ENCODE results near the gene NET1. TPM values are rescaled to one million over a fixed set of nuclear protein-coding genes. Genes with fewer than 3 reads are reported as not detected.
A peak's percentile ranks its signal among the peaks of the same experiment; 100 is the strongest.

NET1 gene
- total RNA-seq, 1 donor from 2014 or later, result 90.5 TPM

- Histone ChIP-seq H3K9ac (peak overlapping the region; percentile 47), H3K27ac (no peak overlapping the region), H3K4me1 (peaks cover 21% of the 10 kb centered on the region), H2AFZ (replicated peaks) (no peak overlapping the region), H3K36me3 (peaks cover under 1% of the 10 kb centered on the region), H3K9me3 (ENCODE audit: low read depth) (peaks cover 3% of the 10 kb centered on the region), H3K4me2 (peak overlapping the region; percentile 87), H4K20me1 (ENCODE audit: low read depth) (peaks cover 22% of the 10 kb centered on the region), H3F3A (ENCODE audit: low read depth) (no peaks in the 10 kb centered on the region), H3K79me2 (ENCODE audit: low read depth) (peaks cover 55% of the 10 kb centered on the region), H3K4me3 (peak overlapping the region; percentile 94), H3K27me3 (no peaks in the 10 kb centered on the region)
- TF ChIP-seq EZH2phosphoT487 (IDR thresholded peaks at IDR 0.05), result no peak
- TF ChIP-seq CTCF (IDR thresholded peaks at IDR 0.05), result no peak
- TF ChIP-seq EZH2 (IDR thresholded peaks at IDR 0.05), result no peak
- DNase-seq (ENCODE audit: low spot score), result peak; percentile 77
- H3K27ac Mint-ChIP-seq, result no peak overlapping the region
- peaks cover 25% of the 10 kb centered on the region for H3K36me3 Mint-ChIP-seq
- peaks cover 27% of the 10 kb centered on the region for H3K9me3 Mint-ChIP-seq
- peaks cover 2% of the 10 kb centered on the region for H3K27me3 Mint-ChIP-seq (ENCODE audit: insufficient read depth, low read depth)
- H3K4me1 Mint-ChIP-seq, result peaks cover 5% of the 10 kb centered on the region
- no peak overlapping the region for H3K4me3 Mint-ChIP-seq
These were observed 918 bp downstream of the NET1 start for GRCh38 chr10:5413012-5413938.

GRCh38 chr10:5416981-5417380 is 4.6 kb downstream of the NET1 start:
- Histone ChIP-seq H4K20me1 (ENCODE audit: low read depth) (peaks cover 22% of the 10 kb centered on the region), H3K4me2 (peak overlapping the region; percentile 31), H2AFZ (replicated peaks) (no peak overlapping the region), H3K27me3 (no peaks in the 10 kb centered on the region), H3K9ac (no peak overlapping the region), H3K36me3 (peaks cover 10% of the 10 kb centered on the region), H3K9me3 (ENCODE audit: low read depth) (peaks cover 12% of the 10 kb centered on the region), H3K4me1 (peaks cover 21% of the 10 kb centered on the region), H3K79me2 (ENCODE audit: low read depth) (peaks cover 92% of the 10 kb centered on the region), H3K4me3 (no peak overlapping the region), H3F3A (ENCODE audit: low read depth) (no peaks in the 10 kb centered on the region), H3K27ac (no peak overlapping the region)
- no peak for TF ChIP-seq CTCF (IDR thresholded peaks at IDR 0.05)
- TF ChIP-seq EZH2phosphoT487 (IDR thresholded peaks at IDR 0.05), result no peak
- no peak for TF ChIP-seq EZH2 (IDR thresholded peaks at IDR 0.05)
- peaks cover 5% of the 10 kb centered on the region for H3K27me3 Mint-ChIP-seq (ENCODE audit: insufficient read depth, low read depth)
- DNase-seq (ENCODE audit: low spot score), result peak; percentile 28
- no peak overlapping the region for H3K4me3 Mint-ChIP-seq
- peaks cover 3% of the 10 kb centered on the region for H3K4me1 Mint-ChIP-seq
- peaks cover 53% of the 10 kb centered on the region for H3K36me3 Mint-ChIP-seq
- H3K9me3 Mint-ChIP-seq, result peaks cover 60% of the 10 kb centered on the region
- H3K27ac Mint-ChIP-seq, result no peak overlapping the region

GRCh38 chr10:5418584-5418983 is 6.2 kb downstream of the NET1 start:
- no peak for TF ChIP-seq EZH2phosphoT487 (IDR thresholded peaks at IDR 0.05)
- H3K27ac ChIP-seq, result no peak overlapping the region
- H3K36me3 Mint-ChIP-seq, result peaks cover 60% of the 10 kb centered on the region
- no peaks in the 10 kb centered on the region for H3K27me3 ChIP-seq
- peaks cover 2% of the 10 kb centered on the region for H3K27me3 Mint-ChIP-seq (ENCODE audit: insufficient read depth, low read depth)
- peaks cover 10% of the 10 kb centered on the region for H3K36me3 ChIP-seq
- H3K27ac Mint-ChIP-seq, result no peak overlapping the region
- H3K4me3 ChIP-seq, result no peak overlapping the region
- H3K4me1 Mint-ChIP-seq, result no peaks in the 10 kb centered on the region
- H3K4me1 ChIP-seq, result peaks cover 17% of the 10 kb centered on the region
- H3F3A ChIP-seq (ENCODE audit: low read depth), result no peaks in the 10 kb centered on the region
- peaks cover 12% of the 10 kb centered on the region for H3K9me3 ChIP-seq (ENCODE audit: low read depth)
- H3K79me2 ChIP-seq (ENCODE audit: low read depth), result peaks cover 100% of the 10 kb centered on the region
- no peak overlapping the region for H3K9ac ChIP-seq
- peaks cover 66% of the 10 kb centered on the region for H3K9me3 Mint-ChIP-seq
- no peak overlapping the region for H3K4me2 ChIP-seq
- no peak for DNase-seq (ENCODE audit: low spot score)
- no peak overlapping the region for H2AFZ ChIP-seq (replicated peaks)
- peaks cover 21% of the 10 kb centered on the region for H4K20me1 ChIP-seq (ENCODE audit: low read depth)
- no peak overlapping the region for H3K4me3 Mint-ChIP-seq

All from neural progenitor cell (in vitro differentiated cells).